ENCODE results near the gene KCNJ15.

- TF ChIP-seq CTCF (IDR thresholded peaks at IDR 0.05) (no peak), POLR2A (IDR thresholded peaks at IDR 0.05) (no peak)
These were observed 84.8 kb downstream of the KCNJ15 start for GRCh38 chr21:38341546-38342012.
